NCI-H345 treated with DMSO at 0.1 percent for 48 hours (cell line): ENCODE results near the gene ATXN1.

ENCODE experiments used
- DNase-seq: peaks from one replicate; lab custom pipeline; 2025; ENCODE audit not compliant: unreplicated experiment; lab: John Stamatoyannopoulos, UW

ATXN1 gene

DNA sequence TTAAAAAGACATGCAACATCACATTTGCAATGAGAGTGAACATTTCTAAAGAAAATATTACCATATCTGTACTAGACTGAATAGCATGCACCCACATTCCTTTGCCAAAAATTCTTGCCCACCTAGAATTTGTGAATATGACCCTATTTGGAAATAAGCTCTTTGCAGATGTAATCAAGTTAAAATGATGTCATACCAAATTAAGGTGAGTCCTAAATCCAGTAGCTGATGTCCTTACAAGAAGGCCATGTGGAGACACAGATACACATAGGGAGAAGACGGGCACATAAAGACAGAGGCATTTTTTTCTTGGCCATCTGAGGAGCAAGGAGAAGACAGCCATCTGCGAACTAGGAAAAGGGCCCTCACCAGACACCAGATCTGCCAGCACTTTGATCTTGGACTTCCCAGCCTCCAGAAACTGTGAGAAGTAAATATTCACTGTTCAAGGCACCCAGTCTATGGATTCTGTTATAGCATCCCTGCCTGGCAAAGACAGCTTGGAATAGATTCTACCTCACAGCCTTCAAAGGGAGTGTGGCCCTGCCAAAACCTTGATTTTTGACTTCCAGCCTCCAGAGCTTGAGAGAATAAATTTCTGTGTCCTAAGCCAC is 22.8 kb upstream of the ATXN1 start:
- DNase-seq: no peak

DNA sequence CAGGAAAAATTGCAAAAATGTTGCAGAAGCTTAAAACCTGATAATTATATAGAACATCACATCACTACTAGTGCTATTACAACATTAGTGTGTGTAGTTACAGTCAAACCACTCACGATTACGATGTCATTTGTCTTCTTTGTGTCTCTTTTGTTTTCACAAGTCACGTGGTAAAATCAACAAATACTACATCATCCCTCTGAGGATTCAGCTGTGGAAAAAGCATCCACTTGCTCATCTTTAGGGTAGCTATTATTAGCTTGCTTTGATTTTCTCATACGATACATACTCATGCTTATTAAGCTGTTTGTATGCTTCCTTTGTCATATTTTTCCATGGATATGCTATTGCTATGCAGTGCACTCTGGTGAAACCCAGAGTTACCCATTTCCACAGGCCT is 22.2 kb upstream of the ATXN1 start:
- no peak for DNase-seq

DNA sequence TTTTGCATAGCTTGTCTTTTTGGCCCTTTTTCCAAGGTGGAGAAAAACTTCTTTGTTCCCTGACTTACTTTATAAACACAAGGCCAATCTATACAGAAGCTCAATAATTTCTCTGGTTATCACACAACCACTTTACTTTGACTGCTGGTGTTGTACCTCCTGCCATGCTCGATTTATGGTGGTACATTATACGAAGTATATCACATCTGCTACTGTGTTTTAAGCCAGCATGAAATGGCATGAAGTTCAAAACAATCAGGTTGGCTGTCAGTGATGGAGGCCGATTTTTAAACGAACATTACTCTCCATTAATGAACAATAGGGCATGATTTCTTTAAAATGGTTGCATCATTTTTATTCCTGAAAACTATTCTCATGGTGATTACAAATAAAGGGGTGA is 21.0 kb upstream of the ATXN1 start:
- DNase-seq: no peak

DNA sequence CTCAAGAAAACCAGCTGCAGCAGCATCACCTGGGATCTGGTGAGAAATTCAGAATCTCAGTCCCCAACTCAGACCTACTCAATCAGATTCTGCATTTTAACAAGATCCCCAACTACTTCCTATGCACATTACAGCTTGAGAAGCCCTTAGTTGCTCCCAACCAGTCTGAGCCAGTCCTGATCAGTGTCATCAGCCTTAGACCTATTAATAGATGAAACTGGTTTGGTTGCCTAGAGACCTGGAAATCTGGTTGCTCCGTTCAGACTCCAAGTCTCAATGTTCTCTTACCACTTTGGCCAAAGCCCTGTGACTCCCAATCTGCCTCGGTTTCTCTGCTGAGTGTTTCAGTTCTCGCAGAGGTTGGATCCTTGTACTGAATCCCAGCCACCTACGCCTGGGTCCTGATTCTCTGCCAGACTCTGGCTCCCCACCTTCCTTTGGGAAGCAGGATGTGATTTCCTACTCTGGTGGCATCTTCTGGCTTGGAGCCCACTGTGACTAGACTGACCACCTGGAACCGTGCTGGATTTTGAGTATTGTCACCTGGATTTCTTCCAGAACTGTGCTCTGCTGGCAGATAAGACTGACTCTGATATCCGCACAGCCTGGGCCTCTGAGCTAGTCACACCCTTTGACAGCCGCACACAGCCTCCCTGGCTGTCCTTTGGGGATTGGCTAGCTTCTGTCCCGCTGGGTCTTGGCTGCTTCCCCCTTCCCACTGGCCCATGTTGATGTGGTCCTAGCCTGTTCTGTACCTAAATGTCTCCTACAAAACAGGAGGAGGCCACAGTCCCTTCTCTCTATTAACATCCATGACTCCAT is 20.3 kb upstream of the ATXN1 start:
- DNase-seq: no peak

DNA sequence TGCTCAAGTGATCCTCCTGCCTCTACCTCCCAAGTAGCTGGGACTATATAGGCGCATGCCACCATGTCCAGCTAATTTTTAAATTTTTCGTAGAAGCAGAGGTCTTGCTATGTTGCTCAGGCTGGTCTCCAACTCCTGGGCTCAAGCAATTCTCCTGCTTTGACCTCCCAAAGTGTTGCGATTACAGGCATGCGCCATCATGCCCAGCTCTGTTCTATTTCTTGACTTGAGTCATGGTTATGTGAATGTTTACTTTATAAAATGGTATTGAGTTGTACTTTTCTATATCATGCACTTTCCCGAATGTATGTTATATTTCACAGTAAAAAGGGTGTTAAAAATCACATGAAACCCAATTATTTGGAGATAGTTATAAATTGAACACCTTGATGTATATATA is 17.3 kb upstream of the ATXN1 start:
- DNase-seq: no peak

DNA sequence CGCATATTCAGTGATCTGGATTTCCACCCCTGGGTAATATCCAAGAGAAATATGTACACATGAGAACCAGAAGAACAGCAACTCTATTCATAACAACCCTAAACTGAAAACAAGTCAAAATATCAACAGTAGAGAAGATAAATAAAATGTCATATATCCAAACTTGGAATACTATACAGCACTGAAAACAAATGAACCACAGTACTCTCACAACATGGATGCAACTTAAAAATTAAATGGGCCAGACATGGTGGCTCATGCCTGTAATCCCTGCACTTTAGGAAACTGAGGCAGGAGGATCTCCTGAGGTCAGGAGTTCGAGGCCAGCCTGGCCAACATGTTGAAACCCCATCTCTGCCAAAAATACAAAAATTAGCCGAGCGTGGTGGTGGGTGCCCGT is 16.5 kb upstream of the ATXN1 start:
- DNase-seq: no peak

DNA sequence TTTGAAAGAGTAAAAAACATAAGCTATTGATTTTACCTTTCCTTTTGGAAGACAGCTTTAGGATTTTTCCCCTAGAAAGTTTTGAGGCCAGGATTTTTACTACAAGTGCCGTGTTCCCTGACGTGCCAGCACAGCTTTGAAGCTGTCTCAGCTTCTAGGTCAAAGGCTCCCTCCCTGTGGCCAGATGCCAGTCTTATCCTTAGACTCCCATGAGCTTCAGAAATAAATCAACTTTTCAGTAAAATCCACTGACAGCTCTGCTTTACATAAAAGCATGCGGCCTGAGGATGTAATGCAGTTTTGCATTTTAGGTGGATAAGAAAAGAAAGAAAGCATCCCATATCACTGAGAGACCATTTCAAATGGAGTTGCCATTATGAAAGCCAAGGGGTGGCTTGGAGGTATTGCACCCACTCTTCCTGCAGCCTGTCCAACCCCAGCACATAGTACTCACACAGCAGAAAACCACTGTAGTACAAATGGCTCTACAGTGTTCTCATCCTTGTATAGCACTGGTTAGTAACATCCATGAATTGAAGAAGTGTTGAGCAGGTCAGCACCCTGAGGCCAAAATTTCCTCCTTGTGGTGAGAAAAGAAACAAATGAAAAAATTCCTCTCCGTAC is 15.2 kb upstream of the ATXN1 start:
- no peak for DNase-seq

DNA sequence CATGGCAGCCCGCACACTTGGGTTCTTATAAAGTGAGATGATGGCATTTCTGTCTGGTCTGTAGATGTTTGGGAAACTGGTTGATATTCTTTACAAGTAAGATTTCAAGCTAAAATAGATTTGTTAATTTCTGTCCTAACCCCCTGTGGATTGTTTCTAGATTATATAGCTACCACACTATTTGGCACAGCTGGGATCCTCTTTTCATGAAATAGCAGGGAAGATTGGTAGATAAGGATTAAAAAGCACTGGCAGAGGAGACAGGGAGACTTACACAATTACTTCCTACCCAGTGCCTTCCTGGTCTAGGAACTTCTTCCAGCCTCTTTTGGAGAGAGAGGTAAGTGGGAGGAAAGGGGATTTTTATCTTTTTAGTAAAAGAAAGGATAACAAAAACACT is 13.2 kb upstream of the ATXN1 start:
- DNase-seq: no peak

DNA sequence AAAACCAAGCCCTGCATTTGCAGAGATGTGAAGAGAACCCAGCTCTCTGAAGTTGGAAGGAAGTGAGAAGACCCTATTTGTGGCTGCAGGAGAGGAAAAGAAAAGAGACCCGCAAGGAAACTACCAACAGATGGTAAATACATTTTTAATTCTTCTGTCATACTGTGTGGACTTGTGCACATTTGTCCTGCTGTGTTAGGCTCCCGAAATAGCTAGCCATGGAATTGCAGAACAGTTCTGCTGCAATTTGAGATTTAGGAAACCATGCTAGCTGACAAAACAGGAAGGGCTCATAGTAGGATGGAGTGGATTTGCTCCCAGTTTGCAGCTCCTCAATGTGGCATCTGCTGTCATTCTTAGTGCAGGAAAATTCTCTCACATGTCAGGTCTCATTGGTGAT is 12.1 kb upstream of the ATXN1 start:
- DNase-seq: no peak

DNA sequence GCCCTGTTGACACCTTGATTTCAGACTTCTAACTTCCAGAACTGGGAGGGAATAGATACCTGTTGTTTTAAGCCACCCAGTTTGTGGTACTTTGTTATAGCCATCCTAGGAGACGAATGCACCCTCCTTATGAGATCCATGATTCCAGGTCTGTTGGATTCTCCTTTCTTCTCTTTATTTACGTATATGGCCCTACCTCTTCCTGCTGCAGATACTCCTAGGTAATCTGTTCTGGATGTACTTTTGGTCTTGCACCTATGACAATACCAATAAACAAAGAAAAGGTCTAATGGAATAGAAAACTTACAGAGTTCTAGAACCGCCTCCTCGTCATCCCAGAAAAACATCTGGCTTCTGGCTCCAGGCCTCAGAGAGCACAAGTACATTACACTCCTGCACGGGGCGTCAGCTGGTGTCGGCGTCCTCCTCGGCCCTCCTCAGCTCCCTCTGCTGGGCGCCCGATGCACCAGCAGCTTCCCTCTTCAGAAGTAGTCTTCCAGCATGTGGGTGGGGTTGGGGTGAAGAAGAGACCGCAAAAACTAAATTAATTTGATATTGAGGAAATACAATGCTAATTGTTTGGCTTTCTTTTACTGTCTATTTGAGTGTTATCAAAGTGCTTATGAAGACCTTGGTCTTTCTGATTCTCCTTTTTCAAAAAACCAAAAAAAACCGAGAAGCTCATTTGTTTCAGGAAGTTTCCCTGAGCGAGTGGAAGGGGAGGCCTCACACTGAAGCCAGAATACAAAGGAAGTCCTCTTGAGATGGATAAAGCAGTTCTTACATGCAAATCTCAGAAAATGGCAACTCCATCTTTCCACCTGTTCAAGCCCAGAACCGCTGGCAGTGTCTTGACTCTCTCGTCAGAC is 9.7 kb upstream of the ATXN1 start:
- no peak for DNase-seq

DNA sequence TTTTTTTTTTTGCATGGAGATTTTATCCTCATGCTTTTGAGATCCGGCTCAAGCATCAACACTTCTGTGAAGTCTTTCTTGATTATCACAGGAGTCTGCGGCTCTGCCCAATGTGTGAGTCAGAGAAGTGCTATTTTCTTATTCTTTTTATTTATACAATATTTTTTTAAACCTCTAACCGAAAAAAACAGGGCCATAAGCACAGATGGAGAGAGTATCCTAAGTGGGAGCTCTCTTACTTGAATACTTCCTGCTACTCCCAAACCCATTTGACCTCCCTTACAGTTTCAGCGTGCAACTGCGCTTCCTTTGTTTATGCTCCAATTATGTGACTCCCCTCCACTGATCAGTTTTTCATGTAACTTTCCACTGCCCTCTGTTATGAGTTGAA is 8.7 kb upstream of the ATXN1 start:
- no peak for DNase-seq

DNA sequence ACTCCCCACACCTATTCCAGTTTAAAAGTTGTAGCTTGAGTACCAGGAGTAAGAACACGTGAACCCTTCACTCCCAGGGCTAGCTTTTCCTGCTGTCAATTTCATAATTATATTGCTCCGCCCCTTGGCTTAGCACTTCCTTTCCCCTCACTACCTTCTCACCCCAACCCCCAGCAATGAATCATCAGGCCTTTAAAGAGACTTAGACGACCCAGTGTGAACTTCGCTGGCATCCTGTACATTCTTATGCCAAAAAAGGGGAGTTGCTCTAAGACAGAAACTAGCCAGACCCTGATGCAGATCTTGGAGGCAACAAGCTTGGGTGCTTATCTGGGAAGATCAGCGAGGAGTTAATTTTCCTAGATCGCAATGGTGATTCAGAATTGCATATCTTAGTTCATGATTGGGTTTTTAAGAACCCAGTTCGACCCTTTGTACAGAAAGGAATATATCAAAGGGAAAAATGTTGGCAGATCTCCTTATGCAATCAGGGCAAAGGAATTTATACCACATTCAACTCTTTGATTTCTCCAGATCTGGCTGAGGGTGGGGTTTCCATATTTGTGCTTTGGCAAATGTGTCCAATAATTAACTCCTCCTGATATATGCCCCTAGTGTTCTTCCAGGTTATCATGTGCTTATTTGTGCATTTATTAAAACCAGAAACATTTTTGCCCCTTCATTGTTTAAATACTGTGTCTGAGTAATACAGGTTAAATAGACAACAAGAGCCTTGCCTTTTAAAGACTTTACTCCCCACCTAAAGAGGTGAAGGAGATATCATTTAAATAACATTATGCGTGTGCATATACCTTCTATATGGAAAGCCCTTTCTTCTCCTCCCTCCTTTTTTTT is 8.1 kb upstream of the ATXN1 start:
- no peak for DNase-seq

DNA sequence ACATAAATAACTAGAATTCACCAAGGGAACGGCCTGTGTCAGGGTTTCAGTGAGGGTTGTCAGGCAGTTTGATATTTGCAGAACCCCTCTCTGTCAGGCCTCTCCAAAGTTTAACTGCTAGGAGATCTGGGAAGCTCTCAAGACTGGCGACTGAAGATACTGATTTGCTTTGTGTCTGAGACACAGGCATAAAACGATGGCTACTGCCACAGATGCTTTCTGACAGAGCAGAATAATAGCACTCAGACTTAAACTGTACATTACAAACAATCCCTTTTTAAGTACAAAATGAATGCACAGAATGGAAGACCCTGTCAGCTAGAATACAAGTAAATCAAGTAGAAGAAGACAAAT is 7.2 kb upstream of the ATXN1 start:
- no peak for DNase-seq

DNA sequence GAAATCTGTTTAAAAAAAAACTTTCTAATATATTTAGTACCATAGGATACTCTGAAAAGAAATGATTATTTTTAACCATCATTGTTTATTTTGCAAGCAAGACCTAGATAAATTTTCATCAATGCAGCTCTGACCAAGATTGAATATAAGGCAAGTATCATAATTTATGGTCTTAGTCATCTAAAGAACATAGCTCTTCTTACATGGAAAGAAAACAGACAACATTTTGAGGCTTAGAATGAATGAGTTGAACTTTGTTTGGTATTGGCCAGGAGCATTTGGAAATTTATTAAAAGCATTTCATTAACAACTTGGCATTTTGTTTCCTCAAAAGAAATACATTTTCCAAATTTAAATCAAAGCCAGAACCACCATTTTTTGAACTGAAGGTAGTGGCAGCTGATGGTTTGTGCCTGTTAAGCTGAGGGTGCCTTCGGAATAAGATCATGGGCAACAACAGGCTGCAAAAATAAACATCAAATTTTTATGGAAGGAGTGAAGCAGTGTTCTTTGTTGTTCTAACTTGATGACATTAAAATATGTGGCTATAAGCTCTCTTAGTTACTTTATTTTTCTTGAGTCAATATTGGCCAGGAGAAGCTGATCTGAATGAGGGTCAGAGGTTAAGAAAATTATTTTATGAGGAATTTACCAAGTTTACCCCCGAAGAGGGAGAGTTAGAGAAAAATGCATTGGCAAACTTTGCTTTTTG is 6.7 kb upstream of the ATXN1 start:
- DNase-seq: no peak

DNA sequence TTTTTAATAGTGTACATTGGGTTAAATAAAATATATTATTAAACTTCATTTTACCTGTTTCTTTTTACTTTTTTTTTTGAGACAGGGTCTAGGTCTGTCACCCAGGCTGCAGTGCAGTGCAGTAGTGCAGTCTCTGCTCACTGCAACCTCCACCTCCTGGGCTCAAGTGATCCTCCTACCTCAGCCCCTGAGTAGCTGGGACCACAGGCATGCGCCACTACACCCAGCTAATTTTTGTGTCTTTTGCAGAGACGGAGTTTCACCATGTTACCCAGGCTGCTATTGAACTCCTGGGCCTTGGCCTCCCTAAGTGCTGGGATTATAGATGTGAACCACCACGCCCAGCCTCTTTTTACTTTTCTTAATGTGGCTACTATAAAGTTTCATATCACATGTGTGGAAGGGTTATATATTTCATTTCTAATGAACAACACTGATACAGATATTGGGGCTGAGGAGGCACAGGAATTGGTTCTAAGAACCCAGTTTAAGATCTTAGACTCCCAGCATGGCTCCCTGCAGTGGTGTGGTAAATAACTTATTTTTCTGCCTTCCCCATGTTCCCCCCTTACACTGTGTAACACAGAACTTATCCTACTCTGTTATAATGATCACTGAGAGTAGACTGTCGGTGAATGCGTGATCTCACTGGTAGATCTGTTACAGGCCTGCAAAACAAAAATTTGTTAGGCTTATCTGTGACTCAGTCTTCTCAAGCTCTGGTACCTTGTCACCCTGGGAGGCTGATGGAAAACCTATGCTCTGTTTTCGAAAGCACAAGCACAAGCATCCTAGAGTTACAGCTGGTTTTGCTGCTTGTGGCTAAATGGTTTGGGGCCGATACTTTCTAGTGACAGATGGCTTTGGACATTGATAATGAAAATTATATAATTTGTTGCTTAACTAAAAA is 5.8 kb upstream of the ATXN1 start:
- no peak for DNase-seq

DNA sequence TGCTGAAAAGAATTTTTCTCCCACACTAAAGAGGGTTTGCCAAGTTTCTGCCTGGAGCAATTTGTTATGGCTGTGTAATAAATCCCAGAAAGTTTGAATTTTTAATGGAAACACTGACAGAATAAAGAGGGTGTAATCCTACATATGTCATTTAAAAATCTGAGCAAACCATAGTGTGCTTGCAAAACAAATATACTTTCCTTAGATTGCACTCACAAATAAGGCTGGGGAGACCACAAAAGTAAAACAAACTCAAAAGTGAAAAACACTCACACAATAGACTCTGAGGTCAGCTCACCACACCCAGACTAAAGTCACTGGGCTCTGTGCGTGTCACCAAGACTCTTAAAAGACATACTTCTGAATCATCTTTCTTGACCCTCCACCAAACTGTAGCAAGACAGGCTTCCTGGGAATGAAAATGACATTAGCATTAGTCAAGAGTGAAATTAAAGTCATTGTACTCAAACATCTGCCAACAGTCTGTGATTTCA is 4.8 kb upstream of the ATXN1 start:
- DNase-seq: no peak

DNA sequence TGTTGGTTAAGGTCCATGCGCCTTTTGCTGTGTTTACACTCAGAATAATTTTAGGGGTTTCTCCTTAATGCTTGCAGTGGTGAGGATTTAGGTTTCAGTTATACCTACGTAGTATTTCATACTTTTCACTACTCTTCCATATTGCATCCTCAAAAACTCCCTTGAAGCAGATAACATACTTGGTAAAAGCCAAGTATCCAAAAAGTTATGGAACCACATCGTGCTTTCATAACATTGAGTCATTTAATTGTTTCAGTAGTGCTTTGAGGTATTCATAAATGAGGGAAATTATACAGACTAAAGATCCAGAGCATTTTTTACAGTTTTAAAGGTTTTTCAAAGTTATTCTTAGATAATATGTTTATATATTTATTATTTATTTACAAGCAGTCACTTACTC is 4.0 kb upstream of the ATXN1 start:
- no peak for DNase-seq

DNA sequence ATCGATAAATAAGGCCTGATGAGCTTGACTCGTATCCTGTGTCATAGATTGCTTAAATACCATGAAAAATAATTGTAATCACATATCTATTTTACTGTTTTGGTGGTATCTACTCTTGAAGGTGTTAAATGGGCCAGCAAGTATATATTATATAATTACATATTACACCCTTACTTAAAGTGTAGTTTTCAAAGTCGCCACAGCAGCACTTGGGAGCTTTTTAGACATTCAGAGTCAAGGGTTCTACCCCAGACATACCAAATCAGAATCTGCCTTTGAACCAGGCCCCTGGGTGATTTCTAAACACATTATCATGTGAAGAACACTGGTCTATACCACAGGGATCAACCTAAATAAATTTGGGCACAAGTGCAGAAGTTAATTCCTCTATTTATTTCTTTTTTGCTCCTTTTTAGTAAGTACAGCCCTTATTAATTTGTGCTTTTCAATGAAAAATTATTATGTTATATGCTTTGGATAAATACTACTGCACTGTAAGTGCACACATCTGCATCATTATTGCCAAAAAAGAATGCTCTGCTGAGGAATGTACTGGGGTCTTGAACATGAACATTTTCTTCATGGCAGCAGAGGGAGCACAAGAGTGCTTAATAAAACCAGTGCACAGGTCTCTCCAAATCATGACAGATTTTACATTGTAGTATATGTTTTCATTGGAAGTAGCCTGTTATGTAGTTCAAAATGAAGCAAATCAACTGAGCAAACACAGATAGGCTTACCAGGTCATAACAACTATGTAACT is 3.1 kb upstream of the ATXN1 start:
- DNase-seq: no peak
